IPS DF 4.7 (cell line): ENCODE data around the gene HRH4.

ENCODE experiments used
- DNase-seq: peaks from one replicate; pipeline ENCODE4 v3.0.0-alpha.2; 2013; ENCODE audit warnings: low spot score; ENCODE audit errors: extremely low read depth

Gene HRH4

DNA sequence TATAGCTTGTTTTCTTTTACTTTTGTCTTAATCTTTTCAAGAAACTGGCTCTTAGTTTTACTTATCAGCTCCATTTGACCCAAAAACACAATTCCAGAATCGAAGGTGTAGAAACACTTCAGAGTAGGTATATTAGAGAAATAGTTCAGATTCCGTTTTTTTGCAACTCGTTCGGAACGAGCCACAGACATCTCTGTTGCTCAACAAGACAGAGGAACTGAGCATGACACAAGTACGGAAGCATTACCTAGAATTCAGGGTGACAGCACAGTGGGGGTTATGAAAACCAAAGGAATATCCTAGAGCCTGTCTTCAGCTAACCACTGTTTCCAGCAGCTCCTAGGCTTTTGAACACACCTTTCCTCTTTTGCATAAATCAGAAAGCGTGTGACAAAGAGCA lies 5.0 kb downstream of the HRH4 start:
- no peak for DNase-seq

DNA sequence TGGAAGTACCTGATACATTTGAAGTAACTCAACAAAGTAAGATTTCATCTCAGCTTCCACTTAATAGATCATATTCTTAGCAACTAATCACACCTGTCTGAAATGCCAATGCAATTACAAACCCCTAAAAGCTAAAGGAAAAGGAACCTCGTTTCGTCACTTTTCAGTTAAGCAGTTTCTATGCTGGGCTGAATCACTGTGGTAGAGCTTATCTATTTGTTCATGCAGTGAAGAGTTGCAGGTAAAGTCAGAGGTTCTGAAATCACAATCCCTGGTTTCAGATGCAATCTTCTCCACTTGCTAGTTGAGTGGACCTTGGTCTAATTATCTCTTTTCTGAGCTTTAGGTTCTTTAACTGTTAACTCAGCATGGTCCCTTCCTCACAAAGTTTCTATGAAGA lies 6.3 kb downstream of the HRH4 start:
- DNase-seq: no peak

DNA sequence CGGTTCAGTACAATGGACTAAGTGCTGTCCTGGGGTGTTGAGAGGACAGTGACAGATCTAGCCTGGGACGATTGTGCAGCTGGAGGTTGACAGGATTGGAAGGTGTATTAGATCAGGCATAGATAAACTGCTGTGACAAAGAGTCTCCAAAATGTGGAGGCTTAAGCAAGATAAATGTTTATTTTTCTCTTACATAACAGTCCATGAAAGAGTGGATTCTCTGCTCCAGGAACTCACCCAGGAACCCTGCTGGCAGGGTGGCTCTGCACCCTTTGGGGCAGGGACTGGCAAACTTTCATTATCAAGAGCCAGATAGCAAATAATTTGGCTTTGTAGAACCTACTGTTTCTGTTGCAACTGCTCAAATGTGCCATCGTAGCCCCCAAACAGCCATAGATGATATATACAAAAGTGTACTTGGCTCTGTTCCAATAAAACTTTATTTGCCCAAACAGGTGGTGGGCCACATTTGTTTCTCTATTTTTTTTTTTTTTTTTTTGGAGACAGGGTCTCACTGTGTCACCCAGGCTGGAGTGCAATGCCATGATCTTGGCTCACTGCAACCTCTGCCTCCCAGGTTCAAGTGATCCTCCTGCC lies 9.7 kb downstream of the HRH4 start:
- DNase-seq: no peak

DNA sequence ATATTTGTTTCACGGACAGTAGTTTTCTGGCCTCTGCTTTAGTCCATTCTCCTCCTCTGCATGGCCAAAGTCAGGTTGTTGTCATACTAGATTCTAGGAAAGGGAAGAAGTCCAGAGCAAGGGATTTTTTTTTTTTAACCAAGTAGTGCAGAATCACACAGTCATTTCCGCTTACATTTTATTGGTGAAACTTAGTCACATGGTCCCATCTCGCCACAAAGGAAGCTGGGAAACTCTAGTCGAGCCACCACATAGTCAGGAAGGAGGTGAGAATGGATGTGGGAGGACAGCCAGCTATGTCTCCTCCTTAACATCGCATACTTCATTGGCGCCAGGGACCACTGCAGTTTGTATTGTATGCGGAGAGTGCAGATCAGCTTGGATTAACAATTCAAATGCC lies 10.4 kb downstream of the HRH4 start:
- no peak for DNase-seq

DNA sequence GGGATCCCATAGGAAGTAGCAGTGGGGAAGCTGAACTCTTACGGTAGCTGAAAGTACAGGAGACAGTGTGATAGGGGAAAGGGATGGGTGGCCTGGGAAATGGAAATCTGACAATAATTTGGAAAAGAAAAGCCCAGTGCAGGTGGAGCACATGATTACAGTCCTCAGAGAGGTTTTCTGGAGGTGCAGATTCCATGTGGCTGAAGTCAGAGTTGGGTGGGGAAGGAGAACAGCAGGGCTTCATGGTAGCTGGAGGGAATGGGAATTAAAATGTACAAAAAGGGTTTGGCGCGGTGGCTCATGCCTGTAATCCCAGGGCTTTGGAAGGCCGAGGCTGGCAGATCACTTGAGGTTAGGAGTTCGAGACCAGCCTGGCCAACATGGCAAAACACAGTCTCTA lies 12.2 kb downstream of the HRH4 start:
- no peak for DNase-seq

GRCh38 chr18:24474406-24474805 lies 14.0 kb downstream of the HRH4 start:
- no peak for DNase-seq

DNA sequence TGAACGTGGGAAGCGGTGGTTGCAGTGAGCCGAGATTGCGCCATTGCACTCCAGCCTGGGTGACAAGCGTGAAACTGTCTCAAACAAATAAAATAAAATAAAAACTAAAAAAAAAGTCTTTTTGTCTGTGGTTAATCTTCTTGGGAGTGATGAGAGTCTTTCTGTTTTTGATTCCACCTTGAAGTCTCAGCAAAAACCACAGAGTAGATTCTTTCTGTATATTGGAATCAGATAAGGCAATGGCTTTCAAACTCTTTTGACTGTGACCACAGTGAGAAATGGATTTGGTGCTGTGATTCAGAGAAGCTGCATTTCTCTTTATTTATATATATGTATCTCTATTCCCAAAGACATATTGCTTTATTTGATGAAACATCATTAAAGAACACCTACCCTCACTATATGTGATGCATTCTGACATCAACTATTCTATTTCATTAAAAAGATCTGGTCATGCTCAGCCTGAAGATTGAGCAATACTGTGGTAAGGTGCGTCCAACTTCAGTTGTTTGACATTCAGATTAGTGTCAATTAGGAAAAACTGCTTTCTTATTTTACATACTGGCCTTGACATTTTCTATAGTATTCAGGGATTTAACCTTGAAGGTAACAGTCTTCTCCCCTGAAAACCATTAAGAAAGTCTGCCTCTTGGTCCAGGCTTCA lies 15.6 kb downstream of the HRH4 start:
- DNase-seq: no peak

DNA sequence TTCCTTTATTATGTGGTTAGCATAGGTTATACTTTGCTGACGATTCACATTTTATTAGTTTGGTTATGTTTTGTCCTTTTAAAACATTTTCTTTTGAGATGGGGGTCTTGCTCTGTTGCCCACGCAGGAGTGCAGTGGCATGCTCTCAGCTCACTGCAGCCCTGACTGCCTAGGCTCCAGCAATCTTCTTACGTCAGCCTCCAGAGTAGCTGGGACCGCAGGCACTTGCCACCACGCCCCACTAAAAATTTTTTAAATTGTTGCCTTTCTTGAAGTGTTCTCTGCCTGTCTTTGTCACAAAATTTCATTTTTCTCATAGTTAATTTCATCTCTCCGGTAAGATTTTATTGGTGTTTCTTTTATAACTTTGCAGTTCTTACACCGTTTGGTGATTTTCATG lies 18.9 kb downstream of the HRH4 start:
- DNase-seq: no peak

DNA sequence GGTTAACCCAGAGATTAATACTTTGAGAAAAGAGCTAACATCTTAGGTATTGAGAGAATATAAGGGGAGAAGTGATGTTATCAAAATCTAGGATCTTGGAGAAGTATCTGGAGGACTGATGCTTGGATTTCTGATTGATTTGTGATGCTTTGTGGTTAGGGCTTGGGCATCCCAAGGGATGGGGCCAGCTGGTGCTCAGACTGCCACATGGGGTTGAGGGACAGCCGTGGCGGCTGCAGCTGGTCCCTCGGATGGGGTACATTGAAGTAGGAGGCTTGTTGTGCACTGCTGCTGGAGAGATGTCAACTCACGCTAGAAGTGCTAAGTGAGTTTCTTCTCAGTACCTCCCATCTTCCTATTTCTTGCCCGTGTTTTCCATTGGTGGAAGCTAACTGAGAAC lies 22.4 kb downstream of the HRH4 start:
- DNase-seq: no peak

- DNase-seq: no peak
Observed at GRCh38 chr18:24485681-24486080, 25.2 kb downstream of the HRH4 start.

GRCh38 chr18:24486684-24487083 lies 26.2 kb downstream of the HRH4 start:
- no peak for DNase-seq

DNA sequence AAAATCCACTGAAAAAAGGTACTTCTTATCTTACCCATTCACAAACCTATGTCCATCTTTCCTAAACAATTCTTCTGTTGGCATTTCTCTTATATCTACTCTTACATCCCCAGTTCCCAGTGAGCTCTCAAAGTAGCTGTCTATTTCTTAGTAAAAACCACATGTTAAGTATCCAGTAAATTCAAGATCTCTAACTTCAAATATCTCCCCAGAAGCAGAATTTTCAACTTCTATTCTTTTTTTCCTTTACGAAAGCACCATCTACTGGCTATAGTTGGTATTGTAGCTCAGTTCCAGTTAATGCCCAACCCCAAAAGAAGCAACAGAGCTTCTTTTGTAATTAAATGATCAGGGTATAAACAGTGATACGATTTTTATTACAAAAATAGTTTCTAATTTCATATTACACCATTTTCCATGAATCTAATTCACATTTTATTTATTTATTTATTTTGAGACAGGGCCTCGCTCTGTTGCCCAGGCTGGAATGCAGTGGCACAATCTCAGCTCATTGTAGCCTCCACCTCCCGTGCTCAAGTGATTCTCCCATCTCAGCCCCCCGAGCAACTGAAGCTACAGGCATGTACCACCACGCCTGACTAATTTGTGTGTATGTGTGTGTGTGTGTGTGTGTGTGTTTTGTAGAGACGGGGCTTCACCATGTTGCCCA lies 28.5 kb downstream of the HRH4 start:
- DNase-seq: no peak

DNA sequence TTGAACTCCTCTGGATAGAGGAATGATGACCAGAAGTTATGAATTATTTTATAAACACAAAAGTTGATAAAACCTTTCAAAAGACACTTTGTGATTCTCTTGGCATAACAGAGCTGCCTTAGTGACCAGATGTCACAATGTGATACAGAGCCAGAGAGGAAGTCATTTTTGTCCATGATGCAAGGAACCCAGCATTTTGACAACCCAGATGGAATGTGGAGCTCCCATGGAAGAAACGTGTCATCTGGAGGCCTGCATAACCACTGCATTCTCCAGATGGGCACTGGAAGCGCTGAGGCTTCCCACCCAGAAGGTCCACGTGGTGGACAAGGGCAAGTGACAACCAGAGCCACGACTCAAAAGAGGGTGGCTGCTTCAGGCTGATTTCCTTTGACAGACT lies 30.1 kb downstream of the HRH4 start:
- DNase-seq: no peak

- DNase-seq: no peak
Observed at GRCh38 chr18:24491927-24492834, 31.7 kb downstream of the HRH4 start.

DNA sequence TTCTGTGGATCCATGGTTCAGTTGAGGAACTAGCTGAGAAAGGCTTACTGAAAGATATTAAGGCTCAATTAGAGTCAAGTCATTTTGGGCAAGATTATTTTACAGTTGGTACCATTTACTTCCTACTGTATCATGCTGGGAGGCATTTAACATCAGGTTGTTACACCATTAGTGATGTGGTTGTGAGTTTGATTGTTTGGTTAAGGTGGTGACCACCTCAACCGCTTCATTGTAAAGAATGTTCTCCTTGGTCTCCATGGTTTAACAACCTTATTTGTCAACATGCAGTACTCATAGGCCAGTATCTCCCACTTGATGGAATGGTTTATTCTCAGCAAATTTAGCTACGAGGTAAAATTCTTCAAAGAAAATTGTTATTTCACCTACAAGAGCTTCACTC lies 34.1 kb downstream of the HRH4 start:
- no peak for DNase-seq

- DNase-seq: no peak
Observed at GRCh38 chr18:24497031-24497754, 36.8 kb downstream of the HRH4 start.

- no peak for DNase-seq
Observed at GRCh38 chr18:24499814-24500213, 39.4 kb downstream of the HRH4 start.

- no peak for DNase-seq
Observed at GRCh38 chr18:24500217-24500616, 39.8 kb downstream of the HRH4 start.

DNA sequence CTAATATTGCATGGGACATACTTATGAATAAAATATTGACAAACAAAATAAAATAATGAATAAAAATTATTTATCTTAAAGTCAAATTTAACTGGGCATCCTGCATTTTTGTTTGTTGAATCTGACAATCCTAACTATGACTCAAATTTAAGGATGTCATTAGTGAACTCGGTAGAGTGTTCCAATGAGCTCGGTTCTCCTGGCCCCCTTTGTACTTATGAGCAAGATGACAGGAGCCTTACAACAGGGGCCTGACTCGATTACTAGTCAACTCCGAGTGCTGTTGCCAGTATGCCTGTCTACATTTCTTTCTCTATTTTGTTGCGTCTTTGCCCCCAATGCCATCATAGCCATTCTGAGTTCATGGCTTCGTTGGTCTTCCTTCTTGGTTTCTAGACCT lies 40.3 kb downstream of the HRH4 start:
- DNase-seq: no peak

DNA sequence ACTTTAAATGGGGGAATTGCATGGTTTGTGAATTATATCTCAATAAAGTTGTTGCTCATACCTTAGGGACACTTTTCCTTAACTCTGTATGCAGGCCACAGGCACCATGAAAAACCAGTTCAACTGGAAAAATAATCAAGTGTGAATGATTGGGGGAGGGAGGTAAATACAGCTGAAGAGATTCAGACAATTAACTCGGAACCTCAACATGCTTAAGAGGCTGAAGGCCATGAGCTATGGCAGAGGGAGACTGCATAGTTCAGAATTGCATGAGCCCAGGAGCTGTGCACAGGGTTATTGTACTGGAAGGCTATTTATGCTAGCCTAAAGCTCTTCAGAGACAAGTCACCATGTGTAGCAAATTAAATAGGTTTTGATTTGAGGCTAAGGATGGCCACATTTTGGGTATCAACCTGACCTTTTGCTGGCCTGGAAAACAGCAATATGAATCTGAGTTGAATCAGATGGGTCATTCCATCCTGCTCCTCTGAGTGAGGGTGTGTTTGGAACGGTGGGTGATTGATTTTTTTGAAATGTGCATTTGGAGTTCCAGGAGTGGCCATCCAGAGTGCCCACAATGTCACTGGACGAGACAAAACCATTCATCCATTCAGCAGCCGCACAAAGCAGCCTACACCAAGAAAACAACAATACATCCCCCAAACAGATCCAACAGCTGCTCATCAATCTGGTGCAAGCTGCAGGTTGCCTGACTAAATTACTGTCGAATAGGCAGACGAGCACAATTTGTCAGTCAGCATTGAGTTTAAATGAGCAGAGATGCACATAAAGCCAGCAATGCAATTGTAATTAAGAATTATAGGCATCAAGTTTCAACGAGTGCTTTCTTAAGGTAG lies 42.5 kb downstream of the HRH4 start:
- no peak for DNase-seq
